ENCODE measurements around the gene HNRNPF.

The HNRNPF gene

DNA sequence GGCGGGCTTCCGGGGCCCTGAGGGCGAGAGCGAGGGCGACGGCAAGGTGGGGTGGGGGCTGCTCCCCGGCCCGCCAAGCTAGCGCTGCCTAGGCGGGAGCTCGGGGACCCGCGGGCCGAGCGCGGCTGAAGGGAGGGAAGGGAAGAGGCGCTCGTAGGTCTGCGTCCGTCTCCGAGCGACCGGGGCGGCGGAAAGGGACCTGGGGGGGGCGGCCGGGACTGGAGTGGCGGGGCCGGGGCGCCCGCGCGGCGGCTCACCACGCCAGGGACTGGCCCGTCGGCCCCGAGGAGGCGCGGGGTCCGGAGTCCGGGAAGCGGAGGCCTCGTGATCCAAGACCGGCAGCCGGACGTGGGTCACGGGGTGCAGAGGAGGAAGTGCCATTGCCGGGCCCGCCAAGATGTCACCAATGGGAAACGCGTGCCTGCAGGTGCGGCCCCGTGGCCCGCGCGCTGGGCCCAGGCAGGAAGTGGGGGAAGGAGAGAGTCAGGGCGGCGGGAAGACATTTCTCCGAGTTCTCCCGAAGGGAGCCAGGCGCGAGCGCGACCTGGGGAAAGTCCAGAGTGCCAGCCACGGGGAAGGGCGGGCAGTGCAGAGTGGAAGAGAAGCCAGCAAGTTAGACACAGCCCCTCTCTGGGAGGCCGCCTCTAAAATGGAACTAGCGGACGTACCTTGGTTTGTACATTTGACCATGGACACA lies 11.9 kb downstream of the HNRNPF start (continued):
- no peak for TF ChIP-seq ZNF404 (tag by site-specific recombination; IDR thresholded peaks at IDR 0.05)
- TF ChIP-seq ZEB2 (tag by site-specific recombination; IDR thresholded peaks at IDR 0.05) = peak; percentile 98
- TF ChIP-seq, protein P1, sequence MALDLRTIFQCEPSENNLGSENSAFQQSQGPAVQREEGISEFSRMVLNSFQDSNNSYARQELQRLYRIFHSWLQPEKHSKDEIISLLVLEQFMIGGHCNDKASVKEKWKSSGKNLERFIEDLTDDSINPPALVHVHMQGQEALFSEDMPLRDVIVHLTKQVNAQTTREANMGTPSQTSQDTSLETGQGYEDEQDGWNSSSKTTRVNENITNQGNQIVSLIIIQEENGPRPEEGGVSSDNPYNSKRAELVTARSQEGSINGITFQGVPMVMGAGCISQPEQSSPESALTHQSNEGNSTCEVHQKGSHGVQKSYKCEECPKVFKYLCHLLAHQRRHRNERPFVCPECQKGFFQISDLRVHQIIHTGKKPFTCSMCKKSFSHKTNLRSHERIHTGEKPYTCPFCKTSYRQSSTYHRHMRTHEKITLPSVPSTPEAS (tag by site-specific recombination; IDR thresholded peaks at IDR 0.05) = no peak
- TF ChIP-seq, protein P2, sequence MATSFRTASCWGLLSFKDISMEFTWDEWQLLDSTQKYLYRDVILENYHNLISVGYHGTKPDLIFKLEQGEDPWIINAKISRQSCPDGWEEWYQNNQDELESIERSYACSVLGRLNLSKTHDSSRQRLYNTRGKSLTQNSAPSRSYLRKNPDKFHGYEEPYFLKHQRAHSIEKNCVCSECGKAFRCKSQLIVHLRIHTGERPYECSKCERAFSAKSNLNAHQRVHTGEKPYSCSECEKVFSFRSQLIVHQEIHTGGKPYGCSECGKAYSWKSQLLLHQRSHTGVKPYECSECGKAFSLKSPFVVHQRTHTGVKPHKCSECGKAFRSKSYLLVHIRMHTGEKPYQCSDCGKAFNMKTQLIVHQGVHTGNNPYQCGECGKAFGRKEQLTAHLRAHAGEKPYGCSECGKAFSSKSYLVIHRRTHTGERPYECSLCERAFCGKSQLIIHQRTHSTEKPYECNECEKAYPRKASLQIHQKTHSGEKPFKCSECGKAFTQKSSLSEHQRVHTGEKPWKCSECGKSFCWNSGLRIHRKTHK (tag by site-specific recombination; IDR thresholded peaks at IDR 0.05) = no peak
- no peak for TF ChIP-seq ZNF274 (IDR thresholded peaks at IDR 0.05; ENCODE audit: low read length)
- TF ChIP-seq ZNF274 (tag by site-specific recombination; IDR thresholded peaks at IDR 0.05; ENCODE audit: borderline replicate concordance) = no peak
- no peak for TF ChIP-seq ZNF311 (tag by site-specific recombination; IDR thresholded peaks at IDR 0.05; ENCODE audit: borderline replicate concordance)
- TF ChIP-seq, protein P3, sequence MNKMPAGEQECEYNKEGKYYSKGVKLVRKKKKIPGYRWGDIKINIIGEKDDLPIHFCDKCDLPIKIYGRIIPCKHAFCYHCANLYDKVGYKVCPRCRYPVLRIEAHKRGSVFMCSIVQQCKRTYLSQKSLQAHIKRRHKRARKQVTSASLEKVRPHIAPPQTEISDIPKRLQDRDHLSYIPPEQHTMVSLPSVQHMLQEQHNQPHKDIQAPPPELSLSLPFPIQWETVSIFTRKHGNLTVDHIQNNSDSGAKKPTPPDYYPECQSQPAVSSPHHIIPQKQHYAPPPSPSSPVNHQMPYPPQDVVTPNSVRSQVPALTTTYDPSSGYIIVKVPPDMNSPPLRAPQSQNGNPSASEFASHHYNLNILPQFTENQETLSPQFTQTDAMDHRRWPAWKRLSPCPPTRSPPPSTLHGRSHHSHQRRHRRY (tag by site-specific recombination; IDR thresholded peaks at IDR 0.05) = no peak
- TF ChIP-seq, protein P4, sequence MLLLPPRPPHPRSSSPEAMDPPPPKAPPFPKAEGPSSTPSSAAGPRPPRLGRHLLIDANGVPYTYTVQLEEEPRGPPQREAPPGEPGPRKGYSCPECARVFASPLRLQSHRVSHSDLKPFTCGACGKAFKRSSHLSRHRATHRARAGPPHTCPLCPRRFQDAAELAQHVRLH (tag by site-specific recombination; IDR thresholded peaks at IDR 0.05) = no peak; the same call in 1 of the 2 replicates
- TF ChIP-seq ZBTB20 (tag by site-specific recombination; IDR thresholded peaks at IDR 0.05) = peak; percentile 92
- TF ChIP-seq ZFP69B (tag by site-specific recombination; IDR thresholded peaks at IDR 0.05) = peak; percentile 98
- TF ChIP-seq MYNN (tag by site-specific recombination; IDR thresholded peaks at IDR 0.05; ENCODE audit: borderline replicate concordance) = no peak
- peak; percentile 90 for TF ChIP-seq KLF8 (tag by site-specific recombination; IDR thresholded peaks at IDR 0.05)
- TF ChIP-seq, protein P5, sequence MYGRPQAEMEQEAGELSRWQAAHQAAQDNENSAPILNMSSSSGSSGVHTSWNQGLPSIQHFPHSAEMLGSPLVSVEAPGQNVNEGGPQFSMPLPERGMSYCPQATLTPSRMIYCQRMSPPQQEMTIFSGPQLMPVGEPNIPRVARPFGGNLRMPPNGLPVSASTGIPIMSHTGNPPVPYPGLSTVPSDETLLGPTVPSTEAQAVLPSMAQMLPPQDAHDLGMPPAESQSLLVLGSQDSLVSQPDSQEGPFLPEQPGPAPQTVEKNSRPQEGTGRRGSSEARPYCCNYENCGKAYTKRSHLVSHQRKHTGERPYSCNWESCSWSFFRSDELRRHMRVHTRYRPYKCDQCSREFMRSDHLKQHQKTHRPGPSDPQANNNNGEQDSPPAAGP (tag by site-specific recombination; IDR thresholded peaks at IDR 0.05) = peak; percentile 88
- no peak for TF ChIP-seq ZNF473 (tag by site-specific recombination; IDR thresholded peaks at IDR 0.05)
- no peak for TF ChIP-seq ZNF16 (tag by site-specific recombination; IDR thresholded peaks at IDR 0.05; ENCODE audit: low read depth)
- no peak for TF ChIP-seq ZNF214 (tag by site-specific recombination; IDR thresholded peaks at IDR 0.05; ENCODE audit: borderline replicate concordance)
- TF ChIP-seq ZNF175 (tag by site-specific recombination; IDR thresholded peaks at IDR 0.05) = no peak
- TF ChIP-seq ZNF677 (tag by site-specific recombination; IDR thresholded peaks at IDR 0.05) = peak; percentile 41; the same call in 1 of the 2 replicates
- TF ChIP-seq ZNF510 (tag by site-specific recombination; IDR thresholded peaks at IDR 0.05; ENCODE audit: insufficient replicate concordance) = no peak
- TF ChIP-seq, protein P6, sequence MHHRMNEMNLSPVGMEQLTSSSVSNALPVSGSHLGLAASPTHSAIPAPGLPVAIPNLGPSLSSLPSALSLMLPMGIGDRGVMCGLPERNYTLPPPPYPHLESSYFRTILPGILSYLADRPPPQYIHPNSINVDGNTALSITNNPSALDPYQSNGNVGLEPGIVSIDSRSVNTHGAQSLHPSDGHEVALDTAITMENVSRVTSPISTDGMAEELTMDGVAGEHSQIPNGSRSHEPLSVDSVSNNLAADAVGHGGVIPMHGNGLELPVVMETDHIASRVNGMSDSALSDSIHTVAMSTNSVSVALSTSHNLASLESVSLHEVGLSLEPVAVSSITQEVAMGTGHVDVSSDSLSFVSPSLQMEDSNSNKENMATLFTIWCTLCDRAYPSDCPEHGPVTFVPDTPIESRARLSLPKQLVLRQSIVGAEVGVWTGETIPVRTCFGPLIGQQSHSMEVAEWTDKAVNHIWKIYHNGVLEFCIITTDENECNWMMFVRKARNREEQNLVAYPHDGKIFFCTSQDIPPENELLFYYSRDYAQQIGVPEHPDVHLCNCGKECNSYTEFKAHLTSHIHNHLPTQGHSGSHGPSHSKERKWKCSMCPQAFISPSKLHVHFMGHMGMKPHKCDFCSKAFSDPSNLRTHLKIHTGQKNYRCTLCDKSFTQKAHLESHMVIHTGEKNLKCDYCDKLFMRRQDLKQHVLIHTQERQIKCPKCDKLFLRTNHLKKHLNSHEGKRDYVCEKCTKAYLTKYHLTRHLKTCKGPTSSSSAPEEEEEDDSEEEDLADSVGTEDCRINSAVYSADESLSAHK (tag by site-specific recombination; IDR thresholded peaks at IDR 0.05) = peak; percentile 70
- TF ChIP-seq ZNF350 (tag by site-specific recombination; IDR thresholded peaks at IDR 0.05) = no peak
- TF ChIP-seq ZNF670 (tag by site-specific recombination; IDR thresholded peaks at IDR 0.05; ENCODE audit: low read depth) = no peak
- TF ChIP-seq EGR2 (tag by site-specific recombination; IDR thresholded peaks at IDR 0.05; ENCODE audit: low read depth) = no peak; the same call in 1 of the 2 replicates
- TF ChIP-seq ZNF184 (tag by site-specific recombination; IDR thresholded peaks at IDR 0.05) = no peak
- no peak for TF ChIP-seq ZNF23 (tag by site-specific recombination; IDR thresholded peaks at IDR 0.05; ENCODE audit: borderline replicate concordance)
- no peak for TF ChIP-seq ZNF202 (tag by site-specific recombination; IDR thresholded peaks at IDR 0.05; ENCODE audit: borderline replicate concordance)
- no peak for TF ChIP-seq ZNF555 (tag by site-specific recombination; conservative IDR thresholded peaks at IDR 0.05)
- TF ChIP-seq, protein P7, sequence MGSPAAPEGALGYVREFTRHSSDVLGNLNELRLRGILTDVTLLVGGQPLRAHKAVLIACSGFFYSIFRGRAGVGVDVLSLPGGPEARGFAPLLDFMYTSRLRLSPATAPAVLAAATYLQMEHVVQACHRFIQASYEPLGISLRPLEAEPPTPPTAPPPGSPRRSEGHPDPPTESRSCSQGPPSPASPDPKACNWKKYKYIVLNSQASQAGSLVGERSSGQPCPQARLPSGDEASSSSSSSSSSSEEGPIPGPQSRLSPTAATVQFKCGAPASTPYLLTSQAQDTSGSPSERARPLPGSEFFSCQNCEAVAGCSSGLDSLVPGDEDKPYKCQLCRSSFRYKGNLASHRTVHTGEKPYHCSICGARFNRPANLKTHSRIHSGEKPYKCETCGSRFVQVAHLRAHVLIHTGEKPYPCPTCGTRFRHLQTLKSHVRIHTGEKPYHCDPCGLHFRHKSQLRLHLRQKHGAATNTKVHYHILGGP (tag by site-specific recombination; IDR thresholded peaks at IDR 0.05) = no peak
- no peak for TF ChIP-seq ZNF132 (tag by site-specific recombination; IDR thresholded peaks at IDR 0.05; ENCODE audit: borderline replicate concordance)
- TF ChIP-seq ZFHX2 (tag by site-specific recombination; conservative IDR thresholded peaks at IDR 0.05) = peak; percentile 23; the same call in 1 of the 2 replicates

Data from HEK293 (cell line).